Liver (tissue), 9 donors: ENCODE data around the gene NXPE3. TPM values are rescaled to one million over a fixed set of nuclear protein-coding genes. Genes with fewer than 3 reads are reported as not detected.
A peak's percentile ranks its signal among the peaks of the same experiment; 100 is the strongest.

ENCODE experiments used
- DNase-seq: peaks from one replicate; pipeline ENCODE4 v3.0.0-alpha.2; 2017; ENCODE audit warnings: low spot score
- H3K27ac ChIP-seq, 2 donors: one replicate each; pipeline ENCODE4 v1.7.0; 2013; ENCODE audit warnings: inconsistent platforms in 2 of 2, low read length in 2 of 2, control low read depth in 1 of 2, low read depth in 1 of 2, mild to moderate bottlenecking in 1 of 2
- H3K27me3 ChIP-seq, 4 donors: one replicate each; pipeline versions ENCODE4 v1.6.1 to v1.7.0; 2013; ENCODE audit warnings: low read length in 3 of 4, inconsistent platforms in 1 of 4, mild to moderate bottlenecking in 1 of 4, moderate library complexity in 1 of 4; ENCODE audit not compliant: control insufficient read depth in 4 of 4, insufficient read depth in 4 of 4
- H3K36me3 ChIP-seq, 4 donors: one replicate each; pipeline versions ENCODE4 v1.6.1 to v1.7.0; 2013; ENCODE audit warnings: low read length in 3 of 4, mild to moderate bottlenecking in 3 of 4, low read depth in 1 of 4, moderate library complexity in 1 of 4; ENCODE audit not compliant: control insufficient read depth in 4 of 4, insufficient read depth in 3 of 4
- H3K4me1 ChIP-seq, 4 donors: one replicate each; pipeline versions ENCODE4 v1.6.1 to v1.7.0; 2013; ENCODE audit warnings: low read length in 3 of 4, mild to moderate bottlenecking in 3 of 4, moderate library complexity in 1 of 4; ENCODE audit not compliant: control insufficient read depth in 4 of 4, insufficient read depth in 4 of 4
- H3K4me3 ChIP-seq, 3 donors: one replicate each; pipeline versions ENCODE4 v1.6.1 to v1.7.0; 2013; ENCODE audit warnings: low read length in 3 of 3, control low read depth in 1 of 3, low read depth in 1 of 3, mild to moderate bottlenecking in 1 of 3
- H3K9ac ChIP-seq, 2 donors: one replicate each; pipeline ENCODE4 v1.7.0; 2013; ENCODE audit warnings: low read length in 2 of 2, mild to moderate bottlenecking in 2 of 2, moderate library complexity in 2 of 2, control low read depth in 1 of 2, low read depth in 1 of 2
- H3K9me3 ChIP-seq, 4 donors: one replicate each; pipeline versions ENCODE4 v1.6.1 to v1.7.0; 2013; ENCODE audit warnings: low read length in 3 of 4; ENCODE audit not compliant: control insufficient read depth in 4 of 4
- ATF3 ChIP-seq: IDR thresholded peaks from 2 replicates; pipeline ENCODE4 v1.6.1; 2016; ENCODE audit warnings: antibody characterized with exemption
- FOXA1 ChIP-seq: IDR thresholded peaks from 2 replicates; pipeline ENCODE4 v1.6.1; 2016; ENCODE audit warnings: antibody characterized with exemption
- FOXA2 ChIP-seq: IDR thresholded peaks from 2 replicates; pipeline ENCODE4 v1.6.1; 2016; ENCODE audit warnings: antibody characterized with exemption
- GABPA ChIP-seq, 2 donors: IDR thresholded peaks in 1 of 2; conservative IDR thresholded peaks in 1 of 2; 2 replicates each; pipeline ENCODE4 v1.6.1; 2016; ENCODE audit warnings: antibody characterized with exemption in 2 of 2, mild to moderate bottlenecking in 1 of 2, moderate library complexity in 1 of 2
- HNF4G ChIP-seq: IDR thresholded peaks from 2 replicates; pipeline ENCODE4 v1.6.1; 2016; ENCODE audit warnings: antibody characterized with exemption
- RAD21 ChIP-seq, 2 donors: IDR thresholded peaks; 2 replicates each; pipeline ENCODE4 v1.6.1; 2016; ENCODE audit warnings: antibody characterized with exemption in 2 of 2, mild to moderate bottlenecking in 2 of 2
- RXRA ChIP-seq, 2 donors: IDR thresholded peaks; 2 replicates each; pipeline ENCODE4 v1.6.1; 2017 to 2018; ENCODE audit warnings: antibody characterized with exemption in 2 of 2, mild to moderate bottlenecking in 1 of 2
- TAF1 ChIP-seq: conservative IDR thresholded peaks from 2 replicates; pipeline ENCODE4 v1.6.1; 2016; ENCODE audit warnings: antibody characterized with exemption, mild to moderate bottlenecking
- ZBTB33 ChIP-seq: IDR thresholded peaks from 2 replicates; pipeline ENCODE4 v1.6.1; 2016; ENCODE audit warnings: antibody characterized with exemption
- WGBS: extraction: QIAGEN DNeasy Blood & Tissue Kit; methylation state at CpG from one replicate; pipeline ENCODE4 v1.1.7; 2013; 5-methylcytosine and 5-hydroxymethylcytosine counted together
- polyA plus RNA-seq, 2 donors: library from polyadenylated mRNA; stranded (reverse) in 1 of 2; unstranded in 1 of 2; fragments of 200-250 nt in 1 of 2; fragments of >200 nt in 1 of 2; fragmentation: Nextera tagmentation in 1 of 2; extraction: Ambion mirVana in 1 of 2; gene quantifications; one replicate each; pipeline versions ENCODE4 v1.2.1 to v1.2.3, GENCODE V29; 2013 to 2015
- total RNA-seq, 2 donors: library from RNA; depleted of rRNA; stranded (reverse); fragments of >200 nt; gene quantifications; one replicate each; pipeline ENCODE4 v1.2.3, GENCODE V29; 2014
- TF ChIP-seq, protein P1 (sequence below): fragments of 150-350 bp; IDR thresholded peaks from 2 replicates; pipeline ENCODE4 v1.5.1; 2017; ENCODE audit warnings: improper control_type of control experiment, low read depth, low read length; ENCODE audit not compliant: missing input control
- TF ChIP-seq, protein P2 (sequence below): IDR thresholded peaks from 2 replicates; pipeline ENCODE4 v1.6.1; 2016; ENCODE audit warnings: antibody characterized with exemption
- TF ChIP-seq, protein P3 (sequence below): IDR thresholded peaks from 2 replicates; pipeline ENCODE4 v1.6.1; 2016; ENCODE audit warnings: antibody characterized with exemption, mild to moderate bottlenecking
- donor health status: healthy.
- donor health status: healthy.
- donor health status: healthy.
- donor health status: healthy.
- donor health status: healthy.

Gene NXPE3
- total and polyA plus RNA-seq, 4 donors, result 1.1 to 2.7 (median 1.7) TPM

- no peaks in the 10 kb centered on the region for H3K36me3 ChIP-seq
- no peak for DNase-seq
- TF ChIP-seq ZBTB33 (no peak), FOXA1 (no peak), GABPA (IDR thresholded peaks at IDR 0.05 in 1 of 2, conservative IDR thresholded peaks at IDR 0.05 in 1 of 2) (no peak), RAD21 (IDR thresholded peaks at IDR 0.05) (peak; percentile 90 to 94), RXRA (IDR thresholded peaks at IDR 0.05) (no peak), TAF1 (peak; percentile 73)
- TF ChIP-seq, protein P1, sequence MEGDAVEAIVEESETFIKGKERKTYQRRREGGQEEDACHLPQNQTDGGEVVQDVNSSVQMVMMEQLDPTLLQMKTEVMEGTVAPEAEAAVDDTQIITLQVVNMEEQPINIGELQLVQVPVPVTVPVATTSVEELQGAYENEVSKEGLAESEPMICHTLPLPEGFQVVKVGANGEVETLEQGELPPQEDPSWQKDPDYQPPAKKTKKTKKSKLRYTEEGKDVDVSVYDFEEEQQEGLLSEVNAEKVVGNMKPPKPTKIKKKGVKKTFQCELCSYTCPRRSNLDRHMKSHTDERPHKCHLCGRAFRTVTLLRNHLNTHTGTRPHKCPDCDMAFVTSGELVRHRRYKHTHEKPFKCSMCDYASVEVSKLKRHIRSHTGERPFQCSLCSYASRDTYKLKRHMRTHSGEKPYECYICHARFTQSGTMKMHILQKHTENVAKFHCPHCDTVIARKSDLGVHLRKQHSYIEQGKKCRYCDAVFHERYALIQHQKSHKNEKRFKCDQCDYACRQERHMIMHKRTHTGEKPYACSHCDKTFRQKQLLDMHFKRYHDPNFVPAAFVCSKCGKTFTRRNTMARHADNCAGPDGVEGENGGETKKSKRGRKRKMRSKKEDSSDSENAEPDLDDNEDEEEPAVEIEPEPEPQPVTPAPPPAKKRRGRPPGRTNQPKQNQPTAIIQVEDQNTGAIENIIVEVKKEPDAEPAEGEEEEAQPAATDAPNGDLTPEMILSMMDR, result peak; percentile 57
- peak overlapping the region in 1 of 3 donors; percentile 25 for H3K4me3 ChIP-seq
- H3K27me3 ChIP-seq, result no peaks in the 10 kb centered on the region
- H3K27ac ChIP-seq, result no peak overlapping the region
- H3K9me3 ChIP-seq, result no peaks in the 10 kb centered on the region
- 23% methylated on average over 7 of the region's 7 CpGs for WGBS
- peak overlapping the region; percentile 16 to 38 for H3K9ac ChIP-seq
- peaks cover 0 to 19% (median 14%) of the 10 kb centered on the region in 4 donors for H3K4me1 ChIP-seq
These were observed 34.9 kb downstream of the NXPE3 start for GRCh38 chr3:101813817-101814440.

DNA sequence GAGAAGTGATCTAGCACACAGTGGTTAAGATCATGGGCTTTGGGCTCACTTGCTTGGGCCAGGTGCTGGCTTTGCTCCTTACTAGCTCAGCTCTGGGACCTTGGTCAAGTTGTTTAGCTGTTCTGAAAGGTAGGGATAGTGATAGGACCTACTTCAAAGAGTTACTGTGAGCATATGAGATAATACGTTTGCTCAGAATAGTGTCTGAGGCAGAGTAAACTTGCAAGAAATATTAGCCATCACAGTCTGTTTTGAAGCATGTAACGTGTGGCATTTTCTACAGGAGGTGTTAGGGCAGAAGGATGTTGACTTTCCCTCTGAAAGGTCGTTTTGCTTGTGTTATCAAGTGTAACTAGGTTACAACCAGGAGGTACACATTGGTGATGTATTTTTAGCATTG lies 35.8 kb downstream of the NXPE3 start:
- no peaks in the 10 kb centered on the region for H3K27me3 ChIP-seq
- DNase-seq, result no peak
- no peaks in the 10 kb centered on the region for H3K36me3 ChIP-seq
- WGBS, result 33% methylated on average over 3 of the region's 3 CpGs
- no peak overlapping the region for H3K27ac ChIP-seq
- H3K4me3 ChIP-seq, result no peak overlapping the region
- peak overlapping the region in 1 of 2 donors; percentile 12 for H3K9ac ChIP-seq
- peaks cover 0 to 12% (median 10%) of the 10 kb centered on the region in 4 donors for H3K4me1 ChIP-seq
- H3K9me3 ChIP-seq, result no peaks in the 10 kb centered on the region
- no peak for TF ChIP-seq RXRA (IDR thresholded peaks at IDR 0.05)
- TF ChIP-seq FOXA1, result no peak
- no peak for TF ChIP-seq ATF3
- TF ChIP-seq, protein P2, sequence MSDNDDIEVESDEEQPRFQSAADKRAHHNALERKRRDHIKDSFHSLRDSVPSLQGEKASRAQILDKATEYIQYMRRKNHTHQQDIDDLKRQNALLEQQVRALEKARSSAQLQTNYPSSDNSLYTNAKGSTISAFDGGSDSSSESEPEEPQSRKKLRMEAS, result no peak
- TF ChIP-seq FOXA2, result no peak
- TF ChIP-seq, protein P3, sequence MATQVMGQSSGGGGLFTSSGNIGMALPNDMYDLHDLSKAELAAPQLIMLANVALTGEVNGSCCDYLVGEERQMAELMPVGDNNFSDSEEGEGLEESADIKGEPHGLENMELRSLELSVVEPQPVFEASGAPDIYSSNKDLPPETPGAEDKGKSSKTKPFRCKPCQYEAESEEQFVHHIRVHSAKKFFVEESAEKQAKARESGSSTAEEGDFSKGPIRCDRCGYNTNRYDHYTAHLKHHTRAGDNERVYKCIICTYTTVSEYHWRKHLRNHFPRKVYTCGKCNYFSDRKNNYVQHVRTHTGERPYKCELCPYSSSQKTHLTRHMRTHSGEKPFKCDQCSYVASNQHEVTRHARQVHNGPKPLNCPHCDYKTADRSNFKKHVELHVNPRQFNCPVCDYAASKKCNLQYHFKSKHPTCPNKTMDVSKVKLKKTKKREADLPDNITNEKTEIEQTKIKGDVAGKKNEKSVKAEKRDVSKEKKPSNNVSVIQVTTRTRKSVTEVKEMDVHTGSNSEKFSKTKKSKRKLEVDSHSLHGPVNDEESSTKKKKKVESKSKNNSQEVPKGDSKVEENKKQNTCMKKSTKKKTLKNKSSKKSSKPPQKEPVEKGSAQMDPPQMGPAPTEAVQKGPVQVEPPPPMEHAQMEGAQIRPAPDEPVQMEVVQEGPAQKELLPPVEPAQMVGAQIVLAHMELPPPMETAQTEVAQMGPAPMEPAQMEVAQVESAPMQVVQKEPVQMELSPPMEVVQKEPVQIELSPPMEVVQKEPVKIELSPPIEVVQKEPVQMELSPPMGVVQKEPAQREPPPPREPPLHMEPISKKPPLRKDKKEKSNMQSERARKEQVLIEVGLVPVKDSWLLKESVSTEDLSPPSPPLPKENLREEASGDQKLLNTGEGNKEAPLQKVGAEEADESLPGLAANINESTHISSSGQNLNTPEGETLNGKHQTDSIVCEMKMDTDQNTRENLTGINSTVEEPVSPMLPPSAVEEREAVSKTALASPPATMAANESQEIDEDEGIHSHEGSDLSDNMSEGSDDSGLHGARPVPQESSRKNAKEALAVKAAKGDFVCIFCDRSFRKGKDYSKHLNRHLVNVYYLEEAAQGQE, result no peak
- TF ChIP-seq HNF4G, result no peak
